Activated CD4-positive, alpha-beta memory T cell treated with anti-CD3 and anti-CD28 coated beads, Interleukin-2, amount 10 ng/mL, durations not matched to agents 7 days and 5 days (primary cell): ENCODE measurements around the gene IER3. TPM values are rescaled to one million over a fixed set of nuclear protein-coding genes. Genes with fewer than 3 reads are reported as not detected.
"Not testable (repeated sequence)": the region's sequence is repeated elsewhere in the genome, so short reads cannot be mapped to it uniquely, and the experiment has no call there.

Experiments
- CTCF ChIA-PET: fragments of 350-600 bp; sonication (Branson Sonifier 250); formaldehyde crosslinking; loops from one replicate; lab custom pipeline; 2021; ENCODE audit warnings: antibody characterized with exemption, inconsistent platforms; lab: Charles Lee
- POLR2A ChIA-PET: fragments of 350-600 bp; sonication (Branson Sonifier 250); formaldehyde crosslinking; loops from one replicate; lab custom pipeline; 2021; ENCODE audit warnings: antibody characterized with exemption; lab: Charles Lee
- DNase-seq: peaks from one replicate; pipeline ENCODE4 v3.0.0-alpha.2; 2020
- H3K27ac Mint-ChIP-seq: one replicate; pipeline ENCODE4 v1.8.0; 2021; ENCODE audit warnings: mild to moderate bottlenecking, mixed read lengths
- H3K27me3 Mint-ChIP-seq: one replicate; pipeline ENCODE4 v1.8.0; 2021; ENCODE audit warnings: mixed read lengths
- H3K36me3 Mint-ChIP-seq: one replicate; pipeline ENCODE4 v1.8.0; 2021; ENCODE audit warnings: low read depth, mixed read lengths
- H3K4me1 Mint-ChIP-seq: one replicate; pipeline ENCODE4 v1.8.0; 2021; ENCODE audit warnings: mixed read lengths
- H3K4me3 Mint-ChIP-seq: one replicate; pipeline ENCODE4 v1.8.0; 2021; ENCODE audit warnings: mild to moderate bottlenecking, mixed read lengths
- H3K9me3 Mint-ChIP-seq: one replicate; pipeline ENCODE4 v1.8.0; 2021; ENCODE audit warnings: mixed read lengths
- total RNA-seq, 2 experiments: library from RNA; stranded (reverse); gene quantifications; one replicate each; pipeline ENCODE4 v1.2.3, GENCODE V29; 2021

Gene IER3
- total RNA-seq, 2 experiments from 2014 or later, result 11.2 to 13.1 TPM

DNA sequence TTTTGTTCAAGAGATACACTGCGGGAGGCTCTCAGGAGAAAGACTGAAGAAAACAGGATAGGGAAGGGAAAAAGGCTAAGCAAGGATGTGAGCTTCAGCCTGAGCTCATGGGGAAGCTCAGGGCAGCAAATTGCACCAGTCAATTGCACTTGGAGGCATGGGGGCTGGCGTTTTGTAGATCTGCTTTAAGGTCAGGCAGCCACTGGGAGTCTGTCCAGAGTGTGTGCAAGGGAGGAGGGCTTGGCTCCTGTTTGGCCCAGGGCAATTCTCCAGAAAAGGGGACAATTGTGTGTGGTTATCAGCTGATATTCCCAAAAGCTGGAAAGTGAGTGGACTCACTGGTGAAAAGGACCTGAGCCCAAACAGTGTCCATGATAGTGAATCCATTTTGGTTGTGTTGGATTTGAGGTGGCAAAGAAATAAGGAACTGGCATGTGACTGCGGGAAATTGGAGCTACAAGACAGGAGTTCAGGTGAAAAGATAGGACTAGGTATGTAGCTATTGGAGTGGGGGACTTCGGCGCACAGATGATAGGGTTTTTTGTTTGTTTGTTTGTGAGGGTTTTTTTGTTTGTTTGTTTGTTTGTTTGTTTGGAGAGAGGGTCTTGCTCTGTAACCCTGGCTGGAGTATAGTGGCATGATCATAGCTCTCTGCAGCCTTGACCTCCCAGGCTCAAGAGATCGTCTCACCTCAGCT, 22.3 kb upstream of the IER3 start:
- Mint-ChIP-seq H3K36me3 (no peaks in the 10 kb centered on the region), H3K4me3 (no peak overlapping the region), H3K27ac (no peak overlapping the region), H3K27me3 (peaks cover 11% of the 10 kb centered on the region), H3K4me1 (peaks cover 54% of the 10 kb centered on the region), H3K9me3 (peaks cover 3% of the 10 kb centered on the region)
- POLR2A ChIA-PET, result interaction anchor here (1.0 to 1.4 kb wide), 2 partner anchors 21 to 22 kb away, joined by 3 to 4 read pairs; partner anchors contain the start of gene IER3
- no peak for DNase-seq
- CTCF ChIA-PET, result interaction anchor here (1.0 to 1.4 kb wide), 4 partner anchors 35 to 313 kb away, joined by 3 to 5 read pairs (median 4); no protein-coding TSS in a partner anchor

DNA sequence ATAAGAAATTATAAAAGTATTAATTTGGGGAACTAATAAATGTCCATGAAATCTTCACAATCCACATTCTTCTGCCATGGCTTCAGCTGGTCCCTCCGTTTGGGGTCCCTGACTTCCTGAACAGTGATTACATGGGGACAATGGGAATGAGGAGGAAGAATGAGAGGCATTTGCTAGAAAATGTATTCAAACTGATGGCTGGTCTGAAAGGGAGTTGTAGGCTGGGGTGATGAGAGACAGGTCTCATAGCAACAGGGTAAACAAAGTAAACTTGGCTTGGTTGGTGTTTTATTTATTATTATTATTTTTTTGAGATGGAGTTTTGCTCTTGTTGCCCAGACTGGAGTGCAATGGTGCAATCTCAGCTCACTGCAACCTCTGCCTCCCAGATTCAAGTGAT, 21.1 kb upstream of the IER3 start:
- POLR2A ChIA-PET, result interaction anchor here (1.0 to 1.4 kb wide), 2 partner anchors 21 to 22 kb away, joined by 3 to 4 read pairs; partner anchors contain the start of gene IER3
- not testable (repeated sequence) for H3K9me3 Mint-ChIP-seq, DNase-seq, H3K4me3 Mint-ChIP-seq, H3K36me3 Mint-ChIP-seq, H3K27ac Mint-ChIP-seq
- CTCF ChIA-PET, result interaction anchor here (1.0 kb wide), 1 partner anchor 34 kb away, joined by 4 read pairs; no protein-coding TSS in a partner anchor
- Mint-ChIP-seq H3K4me1 (peaks cover 49% of the 10 kb centered on the region), H3K27me3 (peaks cover 11% of the 10 kb centered on the region)

DNA sequence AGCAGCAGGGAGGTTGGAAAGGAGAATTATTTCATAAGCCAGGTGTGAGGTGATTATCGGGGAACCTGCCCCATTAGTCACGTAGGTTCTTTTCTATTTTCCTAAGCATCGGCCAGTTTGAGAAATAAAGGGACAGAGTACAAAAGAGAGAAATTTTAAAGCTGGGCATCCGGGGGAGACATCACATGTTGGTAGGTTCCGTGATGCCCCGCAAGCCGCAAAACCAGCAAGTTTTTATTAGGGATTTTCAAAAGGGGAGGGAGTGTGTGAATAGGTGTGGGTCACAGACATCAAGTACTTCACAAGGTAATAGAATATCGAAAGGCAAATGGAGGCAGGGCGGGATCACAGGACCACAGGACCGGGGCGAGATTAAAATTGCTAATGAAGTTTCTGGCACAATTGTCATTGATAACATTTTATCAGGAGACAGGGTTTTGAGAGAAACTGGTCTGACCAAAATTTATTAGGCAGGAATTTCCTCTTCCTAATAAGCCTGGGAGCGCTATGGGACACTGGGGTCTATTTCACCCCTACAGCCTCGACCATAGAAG, 20.2 kb upstream of the IER3 start:
- POLR2A ChIA-PET, H3K9me3 Mint-ChIP-seq, H3K36me3 Mint-ChIP-seq, H3K27ac Mint-ChIP-seq, H3K4me3 Mint-ChIP-seq, DNase-seq, CTCF ChIA-PET: not testable (repeated sequence)
- Mint-ChIP-seq H3K4me1 (peaks cover 40% of the 10 kb centered on the region), H3K27me3 (peaks cover 13% of the 10 kb centered on the region)

DNA sequence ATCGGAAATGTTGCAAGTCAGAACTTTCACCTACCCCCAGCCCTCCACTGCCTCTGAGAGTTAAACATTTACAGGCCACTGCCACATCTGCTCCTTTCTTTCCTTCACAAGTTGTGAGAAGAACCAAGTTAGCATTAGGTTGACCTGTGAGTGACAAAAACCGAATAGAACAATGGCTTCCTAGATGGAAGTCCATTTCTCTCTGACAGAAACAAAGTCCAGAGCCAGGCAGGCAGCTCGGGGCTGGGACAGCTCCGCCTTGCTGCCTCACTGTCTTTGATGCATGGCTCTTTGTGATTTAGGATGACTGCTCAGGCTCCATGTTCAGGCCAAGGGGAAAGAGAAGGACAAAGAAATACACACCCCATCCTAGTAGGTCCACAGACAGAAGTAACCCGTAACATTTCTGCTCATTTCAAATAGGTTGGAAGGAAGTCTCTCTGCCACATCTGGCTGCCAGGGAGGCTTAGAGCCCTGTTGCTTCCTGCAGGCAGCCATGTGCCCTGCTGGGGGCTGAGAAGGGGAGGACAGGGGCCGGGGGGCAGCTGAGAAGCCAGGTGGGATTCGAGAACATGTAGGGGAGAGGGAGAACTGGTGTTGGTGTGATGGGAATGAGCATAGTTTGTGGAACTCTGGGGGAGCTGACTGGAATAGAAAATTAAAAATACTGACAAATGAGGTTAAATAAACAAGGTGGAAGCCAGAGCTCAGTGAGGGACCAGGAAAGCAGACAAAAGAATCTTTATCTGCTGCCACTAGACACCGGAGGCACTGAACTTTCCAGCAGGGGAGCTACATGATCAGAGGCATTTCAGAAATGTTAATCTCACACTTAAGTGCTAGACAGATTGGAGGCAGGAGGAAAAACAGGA, 19.5 kb upstream of the IER3 start:
- DNase-seq, result no peak
- no peak overlapping the region for H3K4me3 Mint-ChIP-seq
- POLR2A ChIA-PET, result no interaction called here
- no peak overlapping the region for H3K27ac Mint-ChIP-seq
- CTCF ChIA-PET, result no interaction called here
- peaks cover 13% of the 10 kb centered on the region for H3K27me3 Mint-ChIP-seq
- peaks cover 36% of the 10 kb centered on the region for H3K4me1 Mint-ChIP-seq
- H3K9me3 Mint-ChIP-seq, result peaks cover 3% of the 10 kb centered on the region
- H3K36me3 Mint-ChIP-seq, result no peaks in the 10 kb centered on the region

DNA sequence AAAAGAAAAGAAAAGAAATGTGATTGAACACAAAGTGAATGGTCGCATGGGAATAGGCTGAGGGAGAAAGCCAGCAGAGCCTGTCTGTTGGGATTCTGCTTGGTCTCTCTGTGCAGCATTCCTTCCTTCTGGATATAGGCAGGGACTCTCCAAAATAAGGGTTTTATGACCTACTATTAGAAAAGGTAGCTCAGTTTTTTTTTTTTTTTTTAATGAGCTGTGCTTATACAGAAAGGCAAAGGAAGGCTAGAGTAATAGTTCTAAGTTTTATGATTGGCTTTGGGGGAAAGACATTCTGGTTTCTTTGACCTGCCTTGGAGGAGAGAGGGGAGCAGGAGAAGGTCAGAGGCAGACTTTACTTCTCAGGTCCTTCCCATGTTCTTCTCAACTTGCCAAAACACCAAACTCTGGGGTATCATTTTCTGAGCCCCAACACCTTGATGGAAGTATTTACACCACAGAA, 18.8 kb upstream of the IER3 start:
- no peak overlapping the region for H3K4me3 Mint-ChIP-seq
- ChIA-PET POLR2A (no interaction called here), CTCF (no interaction called here)
- DNase-seq, result no peak
- H3K27ac Mint-ChIP-seq, result no peak overlapping the region
- peaks cover 32% of the 10 kb centered on the region for H3K4me1 Mint-ChIP-seq
- H3K9me3 Mint-ChIP-seq, result peaks cover 3% of the 10 kb centered on the region
- H3K27me3 Mint-ChIP-seq, result peaks cover 13% of the 10 kb centered on the region
- no peaks in the 10 kb centered on the region for H3K36me3 Mint-ChIP-seq

DNA sequence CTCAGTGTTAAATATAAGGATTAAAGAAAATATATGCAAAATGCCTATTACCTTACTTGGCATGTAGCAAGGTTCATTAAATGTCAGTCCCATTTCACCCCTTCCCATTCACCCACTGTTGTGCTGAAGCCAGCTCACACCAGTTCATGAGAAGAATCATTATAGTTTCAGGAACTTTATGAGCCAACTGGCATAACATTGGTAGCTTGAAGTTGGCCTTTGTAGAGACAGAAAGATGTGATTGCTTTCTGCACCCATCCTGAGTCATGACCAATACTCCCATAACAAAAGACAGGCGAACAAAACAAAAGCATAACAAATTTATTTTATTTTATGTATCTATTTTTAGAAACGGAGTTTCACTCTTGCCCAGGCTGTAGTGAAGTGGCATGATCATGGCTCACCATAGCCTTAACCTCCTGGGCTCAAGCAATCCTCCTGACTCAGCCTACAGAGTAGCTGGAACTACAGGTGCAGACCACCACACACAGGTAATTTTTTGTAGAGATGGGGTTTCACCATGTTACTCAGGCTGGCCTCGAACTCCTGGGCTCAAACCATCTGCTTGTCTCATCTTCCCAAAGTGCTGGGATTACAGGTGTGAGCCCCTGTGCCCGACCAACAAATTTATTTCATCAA, 17.6 kb upstream of the IER3 start:
- CTCF ChIA-PET, result no interaction called here
- Mint-ChIP-seq H3K36me3 (no peaks in the 10 kb centered on the region), H3K27ac (no peak overlapping the region), H3K4me1 (peaks cover 21% of the 10 kb centered on the region), H3K27me3 (peaks cover 13% of the 10 kb centered on the region), H3K4me3 (no peak overlapping the region), H3K9me3 (peaks cover 3% of the 10 kb centered on the region)
- POLR2A ChIA-PET, result interaction anchor here (1.3 kb wide), 1 partner anchor 10 kb away, joined by 4 read pairs; no protein-coding TSS in a partner anchor
- no peak for DNase-seq

DNA sequence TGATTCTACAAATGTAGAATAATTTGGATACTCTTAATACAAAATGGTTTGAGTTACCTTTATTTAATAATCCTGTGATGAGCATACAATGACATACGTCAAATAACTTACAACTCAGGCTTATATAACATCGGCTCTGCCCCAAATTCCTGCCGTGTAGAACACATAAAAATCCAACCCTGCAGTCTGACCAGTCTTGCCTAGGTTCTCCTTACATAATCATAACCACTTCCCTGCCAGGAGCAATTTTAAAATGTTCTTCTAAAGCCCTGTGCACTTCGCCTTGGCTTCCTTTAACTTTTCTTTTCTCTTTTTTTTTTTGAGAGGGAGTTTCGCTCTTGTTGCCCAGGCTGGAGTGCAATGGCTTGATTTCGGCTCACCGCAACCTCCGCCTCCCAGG, 16.2 kb upstream of the IER3 start:
- Mint-ChIP-seq H3K4me3 (no peak overlapping the region), H3K9me3 (peaks cover 3% of the 10 kb centered on the region), H3K27ac (no peak overlapping the region), H3K36me3 (no peaks in the 10 kb centered on the region), H3K4me1 (peaks cover 18% of the 10 kb centered on the region), H3K27me3 (peaks cover 10% of the 10 kb centered on the region)
- DNase-seq, result no peak
- CTCF ChIA-PET, result no interaction called here
- POLR2A ChIA-PET, result no interaction called here

DNA sequence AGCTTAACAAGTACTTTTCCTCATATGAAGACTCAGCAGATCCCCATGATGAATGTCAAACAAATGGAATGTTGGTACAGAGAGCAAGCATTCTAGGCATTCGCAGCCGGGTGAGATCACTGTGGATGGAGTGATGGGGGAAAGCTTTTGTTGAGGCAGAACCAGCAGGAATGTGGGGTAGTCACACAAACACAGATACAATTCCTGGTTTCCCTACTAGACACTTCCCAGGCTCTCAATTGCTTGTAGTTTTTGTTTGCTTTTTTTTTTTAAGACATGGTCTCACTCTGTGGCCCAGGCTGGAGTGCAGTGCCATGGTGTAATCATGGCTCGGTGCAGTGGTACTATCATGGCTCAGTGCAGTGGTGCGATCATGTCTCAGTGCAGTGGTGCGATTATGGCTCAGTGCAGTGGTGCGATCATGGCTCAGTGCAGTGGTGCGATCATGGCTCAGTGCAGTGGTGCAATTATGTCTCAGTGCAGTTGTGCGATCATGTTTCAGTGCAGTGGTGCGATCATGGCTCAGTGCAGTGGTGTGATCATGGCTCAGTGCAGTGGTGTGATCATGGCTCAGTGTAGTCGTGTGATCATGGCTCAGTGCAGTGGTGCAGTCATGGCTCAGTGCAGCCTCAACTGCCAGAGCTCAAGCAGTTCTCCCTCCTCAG, 15.4 kb upstream of the IER3 start:
- H3K9me3 Mint-ChIP-seq, result peaks cover 3% of the 10 kb centered on the region
- CTCF ChIA-PET, result interaction anchor here (1.0 kb wide), 1 partner anchor 61 kb away, joined by 3 read pairs; no protein-coding TSS in a partner anchor
- H3K4me1 Mint-ChIP-seq, result peaks cover 18% of the 10 kb centered on the region
- POLR2A ChIA-PET, result interaction anchor here (0.8 kb wide), 1 partner anchor 29 kb away, joined by 3 read pairs; no protein-coding TSS in a partner anchor
- no peak overlapping the region for H3K4me3 Mint-ChIP-seq
- H3K36me3 Mint-ChIP-seq, result no peaks in the 10 kb centered on the region
- no peak overlapping the region for H3K27ac Mint-ChIP-seq
- no peak for DNase-seq
- peaks cover 10% of the 10 kb centered on the region for H3K27me3 Mint-ChIP-seq

DNA sequence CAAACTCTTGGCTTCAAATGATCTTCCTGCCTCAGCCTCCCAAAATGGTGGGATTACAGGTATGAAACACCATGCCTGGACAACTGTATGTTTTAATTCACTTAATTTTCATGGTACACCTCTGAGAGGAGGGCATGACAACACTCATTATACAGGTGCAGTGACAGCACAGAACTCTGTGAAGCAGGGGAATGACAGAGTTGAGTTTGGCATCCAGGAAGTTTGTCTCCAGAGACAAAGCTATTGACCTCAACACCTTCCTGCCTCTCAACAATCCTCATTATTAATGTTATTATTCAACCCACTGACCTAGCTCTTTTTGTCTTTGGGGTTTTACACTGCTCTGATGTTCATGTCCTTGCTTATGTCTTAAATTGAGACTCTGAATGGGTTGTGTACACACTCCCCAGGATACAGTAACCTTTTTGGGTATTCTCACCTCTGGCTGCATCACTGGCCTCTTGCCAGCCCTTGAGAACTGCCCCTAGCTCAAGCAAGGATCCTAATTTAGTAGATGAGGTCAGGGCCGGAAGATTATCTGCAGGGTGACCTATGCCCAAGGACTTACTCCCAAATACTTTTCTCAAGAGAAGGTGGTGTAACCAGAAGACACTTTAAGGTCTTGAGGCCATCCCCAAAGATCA, 13.0 kb upstream of the IER3 start:
- H3K36me3 Mint-ChIP-seq, result no peaks in the 10 kb centered on the region
- H3K4me3 Mint-ChIP-seq, result no peak overlapping the region
- no peak overlapping the region for H3K27ac Mint-ChIP-seq
- no peaks in the 10 kb centered on the region for H3K9me3 Mint-ChIP-seq
- H3K27me3 Mint-ChIP-seq, result peaks cover 2% of the 10 kb centered on the region
- ChIA-PET CTCF (no interaction called here), POLR2A (no interaction called here)
- H3K4me1 Mint-ChIP-seq, result peaks cover 6% of the 10 kb centered on the region
- DNase-seq, result no peak

DNA sequence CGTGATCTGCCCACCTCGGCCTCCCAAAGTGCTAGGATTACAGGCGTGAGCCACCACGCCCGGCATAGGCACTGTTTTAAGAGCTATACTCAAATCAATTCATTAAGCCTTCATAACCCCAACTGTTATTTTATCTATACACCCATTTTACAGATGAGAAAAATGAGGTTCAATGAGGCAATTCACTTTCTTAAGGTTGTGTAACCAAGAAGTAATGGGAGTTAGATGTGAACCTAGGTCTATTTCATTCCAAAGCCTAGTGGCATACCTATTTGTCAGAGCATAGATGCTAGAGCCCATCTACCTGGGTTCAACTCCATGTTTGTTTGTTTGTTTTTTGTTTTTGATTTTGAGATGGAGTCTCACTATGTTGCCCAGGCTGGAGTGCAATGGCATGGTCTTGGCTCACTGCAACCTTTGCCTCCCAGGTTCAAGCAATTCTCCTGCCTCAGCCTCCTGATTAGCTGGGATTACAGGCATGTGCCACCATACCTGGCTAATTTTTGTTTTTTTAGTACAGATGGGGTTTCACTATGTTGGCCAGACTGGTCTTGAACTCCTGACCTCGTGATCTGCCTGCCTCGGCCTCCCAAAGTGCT, 12.2 kb upstream of the IER3 start:
- POLR2A ChIA-PET, DNase-seq, H3K9me3 Mint-ChIP-seq, H3K27ac Mint-ChIP-seq, CTCF ChIA-PET, H3K27me3 Mint-ChIP-seq, H3K36me3 Mint-ChIP-seq, H3K4me3 Mint-ChIP-seq, H3K4me1 Mint-ChIP-seq: not testable (repeated sequence)

DNA sequence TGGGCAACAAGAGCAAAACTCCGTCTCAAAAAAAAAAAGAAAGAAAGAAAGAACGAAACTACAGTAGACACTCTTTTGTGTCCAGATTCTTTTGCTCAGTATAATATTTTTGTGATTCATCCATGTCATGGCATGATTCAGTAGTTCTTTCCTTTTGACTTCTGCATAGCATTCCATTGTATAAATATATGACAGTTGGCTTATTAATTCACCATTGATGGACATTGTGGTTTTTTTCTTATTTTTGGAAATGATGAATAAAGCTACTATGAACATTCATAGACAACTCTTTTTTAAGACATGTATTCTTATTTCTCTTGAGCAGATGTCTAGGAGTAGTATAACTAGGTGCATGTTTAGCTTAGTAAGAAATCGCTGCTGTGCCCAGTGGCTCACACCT, 10.3 kb upstream of the IER3 start:
- Mint-ChIP-seq H3K4me3 (no peak overlapping the region), H3K36me3 (no peaks in the 10 kb centered on the region), H3K27ac (no peak overlapping the region), H3K27me3 (no peaks in the 10 kb centered on the region), H3K4me1 (peaks cover 6% of the 10 kb centered on the region), H3K9me3 (no peaks in the 10 kb centered on the region)
- CTCF ChIA-PET, result interaction anchor here (0.5 to 1.2 kb wide), 3 partner anchors 11 to 203 kb away, joined by 3 to 4 read pairs (median 4); no protein-coding TSS in a partner anchor
- no peak for DNase-seq
- POLR2A ChIA-PET, result interaction anchor here (0.6 kb wide), 1 partner anchor 75 kb away, joined by 3 read pairs; no protein-coding TSS in a partner anchor
